HCT116 (cell line): ENCODE data around the gene CASZ1. TPM values are rescaled to one million over a fixed set of nuclear protein-coding genes. Genes with fewer than 3 reads are reported as not detected.

Experiments used
- ATAC-seq: fragments of 200-7000 bp; cut with Tn5 transposase; 2 replicates; pipeline ENCODE4 v1.9.1; 2020; ENCODE audit warnings: mild to moderate bottlenecking, moderate library complexity
- BruUV-seq: library from RNA; stranded (reverse); fragments of 400-500 nt; replicated peaks from 2 replicates; lab custom pipeline; 2021; lab: Mats Ljungman, UMichigan
- CTCF ChIA-PET: fragments of 300-600 bp; sonication (Branson Sonifier 250); formaldehyde crosslinking; loops from one replicate; lab custom pipeline; 2021; ENCODE audit warnings: antibody characterized with exemption; lab: Charles Lee
- POLR2A ChIA-PET: fragments of 300-600, 350-600 bp; sonication (Branson Sonifier 250); formaldehyde crosslinking; loops from one replicate; lab custom pipeline; 2021; ENCODE audit warnings: antibody characterized with exemption; lab: Charles Lee
- RAD21 ChIA-PET, 2 experiments: fragments of 300-600 bp; sonication (Branson Sonifier 250); formaldehyde crosslinking; loops; one replicate each; lab custom pipeline; 2023; ENCODE audit warnings: low total read pairs in 2 of 2; ENCODE audit not compliant: uncharacterized antibody in 2 of 2, unreplicated experiment in 2 of 2, low non-redundant PET in 1 of 2; lab: Charles Lee
- DNase-seq: peaks from one replicate; pipeline ENCODE4 v3.0.0-alpha.2; 2010; ENCODE audit warnings: low read depth, low spot score
- H2AFZ ChIP-seq: fragments of 200-600 bp; shearing (Covaris generic), sonication (generic); 2 replicates; pipeline ENCODE4 v1.6.1; 2017; ENCODE audit warnings: low read depth, mixed run types, mixed read lengths, antibody characterized with exemption, low read length; ENCODE audit not compliant: poor library complexity, severe bottlenecking
- H3K27ac ChIP-seq: 2 replicates; pipeline ENCODE4 v1.5.1; 2012; ENCODE audit warnings: low read depth, low read length
- H3K27me3 ChIP-seq: fragments of 200-600 bp; sonication (generic); 2 replicates; pipeline ENCODE4 v1.6.1; 2016; ENCODE audit warnings: mixed run types, low read length, mixed read lengths; ENCODE audit not compliant: insufficient read depth
- H3K36me3 ChIP-seq, 2 experiments: fragments of 200-500 bp in 1 of 2; fragments of 200-600 bp in 1 of 2; sonication (Bioruptor generic) in 1 of 2; sonication (generic) in 1 of 2; 2 replicates each; pipeline versions ENCODE4 v1.5.1 to v1.6.1; 2014 to 2016; ENCODE audit warnings: low read length in 2 of 2, inconsistent platforms in 1 of 2, mixed read lengths in 1 of 2, mixed run types in 1 of 2; ENCODE audit not compliant: insufficient read depth in 2 of 2, control insufficient read depth in 1 of 2
- H3K4me1 ChIP-seq, 2 experiments: fragments of 200-600 bp in 1 of 2; sonication (generic) in 1 of 2; 2 replicates each; pipeline versions ENCODE4 v1.5.1 to v1.6.1; 2012 to 2017; ENCODE audit warnings: low read length in 2 of 2, inconsistent platforms in 1 of 2, mild to moderate bottlenecking in 1 of 2, mixed read lengths in 1 of 2, mixed run types in 1 of 2, moderate library complexity in 1 of 2; ENCODE audit not compliant: insufficient read depth in 2 of 2, control insufficient read depth in 1 of 2
- H3K4me2 ChIP-seq: fragments of 200-600 bp; sonication (generic); 2 replicates; pipeline ENCODE4 v1.6.1; 2017; ENCODE audit warnings: mixed run types, low read length, mixed read lengths
- H3K4me3 ChIP-seq, 2 experiments: fragments of 200-600 bp in 1 of 2; sonication (generic) in 1 of 2; replicated peaks in 1 of 2; 2 replicates each; pipeline ENCODE4 v1.5.1; 2011 to 2016; ENCODE audit warnings: low read length in 2 of 2, control low read depth in 1 of 2, low read depth in 1 of 2, mild to moderate bottlenecking in 1 of 2, mixed read lengths in 1 of 2, mixed run types in 1 of 2
- H3K79me2 ChIP-seq: fragments of 200-600 bp; sonication (generic); 2 replicates; pipeline ENCODE4 v1.6.1; 2017; ENCODE audit warnings: mild to moderate bottlenecking, mixed run types, low read length, moderate library complexity, mixed read lengths; ENCODE audit not compliant: insufficient read depth
- H3K9ac ChIP-seq: fragments of 200-600 bp; sonication (generic); 2 replicates; pipeline ENCODE4 v1.6.1; 2016; ENCODE audit warnings: low read length, mixed read lengths
- H3K9me2 ChIP-seq: fragments of 200-600 bp; sonication (generic), shearing (Covaris generic); 2 replicates; pipeline ENCODE4 v1.6.1; 2017; ENCODE audit warnings: mixed run types, mild to moderate bottlenecking, moderate library complexity; ENCODE audit not compliant: insufficient read depth
- H3K9me3 ChIP-seq, 2 experiments: fragments of 200-500 bp in 1 of 2; fragments of 200-600 bp in 1 of 2; sonication (Bioruptor generic) in 1 of 2; sonication (generic) in 1 of 2; 2 replicates each; pipeline ENCODE4 v1.6.1; 2014 to 2017; ENCODE audit warnings: low read length in 2 of 2, mixed read lengths in 2 of 2, inconsistent platforms in 1 of 2, low read depth in 1 of 2, mild to moderate bottlenecking in 1 of 2, mixed run types in 1 of 2, moderate library complexity in 1 of 2; ENCODE audit not compliant: control insufficient read depth in 1 of 2, insufficient read depth in 1 of 2
- H4K20me1 ChIP-seq: fragments of 200-600 bp; sonication (generic), shearing (Covaris generic); 2 replicates; pipeline ENCODE4 v1.6.1; 2017; ENCODE audit warnings: mixed run types, mild to moderate bottlenecking, moderate library complexity; ENCODE audit not compliant: insufficient read depth
- CBX3 ChIP-seq: IDR thresholded peaks from 2 replicates; pipeline ENCODE4 v1.6.1; 2012; ENCODE audit warnings: low read depth
- CEBPB ChIP-seq: IDR thresholded peaks from 2 replicates; pipeline ENCODE4 v1.6.1; 2012; ENCODE audit warnings: low read depth
- EZH2 ChIP-seq: fragments of 200-600 bp; sonication (generic); IDR thresholded peaks from 2 replicates; pipeline ENCODE4 v1.6.1; 2017; ENCODE audit warnings: antibody characterized with exemption, mixed run types
- EZH2phosphoT487 ChIP-seq: fragments of 200-600 bp; IDR thresholded peaks from 2 replicates; pipeline ENCODE4 v1.6.1; 2018; ENCODE audit warnings: antibody characterized with exemption, borderline replicate concordance
- JUND ChIP-seq: IDR thresholded peaks from 2 replicates; pipeline ENCODE4 v1.6.1; 2012
- MAX ChIP-seq: IDR thresholded peaks from 2 replicates; pipeline ENCODE4 v1.6.1; 2012
- POLR2A ChIP-seq: IDR thresholded peaks from 2 replicates; pipeline ENCODE4 v1.7.0; 2011; ENCODE audit warnings: borderline replicate concordance; ENCODE audit not compliant: insufficient read depth, insufficient read length; ENCODE audit errors: extremely low read depth
- RAD21 ChIP-seq: IDR thresholded peaks from 2 replicates; pipeline ENCODE4 v1.6.1; 2012; ENCODE audit warnings: low read depth, mild to moderate bottlenecking
- SP1 ChIP-seq: IDR thresholded peaks from 2 replicates; pipeline ENCODE4 v1.6.1; 2012; ENCODE audit warnings: low read depth
- SRF ChIP-seq: IDR thresholded peaks from 2 replicates; pipeline ENCODE4 v1.6.1; 2012; ENCODE audit warnings: low read depth
- TCF7L2 ChIP-seq: IDR thresholded peaks from 2 replicates; pipeline ENCODE4 v1.7.0; 2011; ENCODE audit warnings: borderline replicate concordance, inconsistent platforms; ENCODE audit not compliant: insufficient read depth, insufficient read length; ENCODE audit errors: extremely low read depth
- intact Hi-C: fragments of 100-400 bp; cut with micrococcal nuclease; formaldehyde crosslinking; loops from 2 replicates; pipeline ENCODE4 v1.10.0; 2022
- total RNA-seq: library from RNA; stranded (reverse); gene quantifications from one replicate; pipeline ENCODE4 v1.2.1, GENCODE V29; 2021; ENCODE audit not compliant: unreplicated experiment

Gene CASZ1
- total RNA-seq, 1 experiment from 2014 or later, result 7.7 TPM

GRCh38 chr1:10733474-10734366 is 62.7 kb downstream of the CASZ1 start:
- ATAC-seq, result no peak
- Histone ChIP-seq H3K9ac (no peak overlapping the region), H3K79me2 (no peaks in the 10 kb centered on the region), H3K4me3 (no peak overlapping the region), H3K27me3 (no peaks in the 10 kb centered on the region), H3K4me2 (no peak overlapping the region), H3K36me3 (no peaks in the 10 kb centered on the region), H3K9me3 (no peaks in the 10 kb centered on the region), H2AFZ (no peak overlapping the region), H3K27ac (no peak overlapping the region), H3K4me1 (peaks cover 14 to 15% of the 10 kb centered on the region in 2 experiments), H4K20me1 (no peaks in the 10 kb centered on the region), H3K9me2 (no peaks in the 10 kb centered on the region)
- ChIA-PET CTCF (no interaction called here), RAD21 (no interaction called here), POLR2A (no interaction called here)
- BruUV-seq, result no TSS peak
- no peak for DNase-seq
- TF ChIP-seq CEBPB (no peak), CBX3 (no peak), SRF (no peak), POLR2A (no peak), EZH2phosphoT487 (no peak), MAX (no peak), SP1 (no peak), EZH2 (no peak), RAD21 (no peak), TCF7L2 (no peak)
- intact Hi-C loops, result no loop called here

GRCh38 chr1:10730985-10731384 is 65.5 kb downstream of the CASZ1 start:
- CTCF ChIA-PET, result interaction anchor here (1.3 kb wide), 1 partner anchor 224 kb away, joined by 3 read pairs; no protein-coding TSS in a partner anchor
- peak overlapping the region; percentile 52 for H3K4me2 ChIP-seq
- H3K9ac ChIP-seq, result no peak overlapping the region
- H3K79me2 ChIP-seq, result no peaks in the 10 kb centered on the region
- H3K4me3 ChIP-seq, result no peak overlapping the region
- POLR2A ChIA-PET, result no interaction called here
- ATAC-seq (peak; percentile 63), DNase-seq (peak; percentile 64)
- H2AFZ ChIP-seq, result no peak overlapping the region
- no peaks in the 10 kb centered on the region for H3K27me3 ChIP-seq
- H3K4me1 ChIP-seq, result peaks cover 14 to 24% of the 10 kb centered on the region in 2 experiments
- H3K27ac ChIP-seq, result no peak overlapping the region
- BruUV-seq, result no TSS peak
- no peaks in the 10 kb centered on the region for H3K36me3 ChIP-seq
- intact Hi-C loops, result no loop called here
- H4K20me1 ChIP-seq, result no peaks in the 10 kb centered on the region
- H3K9me2 ChIP-seq, result no peaks in the 10 kb centered on the region
- RAD21 ChIA-PET, result no interaction called here
- H3K9me3 ChIP-seq, result no peaks in the 10 kb centered on the region
- TF ChIP-seq JUND (peak; percentile 64; the same call in 1 of the 2 replicates), TCF7L2 (no peak)
